OCI-LY1 (cell line): ENCODE results near the gene HAAO.

Experiments
- H2AFZ ChIP-seq: fragments of 200-600 bp; sonication (generic), shearing (Covaris generic); 2 replicates; pipeline ENCODE4 v1.6.0; 2014; ENCODE audit warnings: antibody characterized with exemption, mild to moderate bottlenecking, low read length
- H3F3A ChIP-seq: fragments of 200-600 bp; sonication (generic), shearing (Covaris generic); 2 replicates; pipeline ENCODE4 v1.6.0; 2014; ENCODE audit warnings: mild to moderate bottlenecking, antibody characterized with exemption, low read length, moderate library complexity; ENCODE audit not compliant: insufficient read depth
- H3K27ac ChIP-seq: fragments of 200-600 bp; sonication (generic); 2 replicates; pipeline ENCODE4 v1.5.1; 2014; ENCODE audit warnings: low read length, mixed run types, mild to moderate bottlenecking, low read depth; ENCODE audit not compliant: poor library complexity, severe bottlenecking
- H3K27me3 ChIP-seq: fragments of 200-600 bp; sonication (generic); 2 replicates; pipeline ENCODE4 v1.6.0; 2014; ENCODE audit warnings: antibody characterized with exemption, mild to moderate bottlenecking, low read length, moderate library complexity; ENCODE audit not compliant: insufficient read depth
- H3K36me3 ChIP-seq: fragments of 200-600 bp; sonication (generic); 2 replicates; pipeline ENCODE4 v1.6.1; 2014; ENCODE audit warnings: mild to moderate bottlenecking, antibody characterized with exemption, low read length, moderate library complexity, mixed read lengths; ENCODE audit not compliant: insufficient read depth
- H3K4me1 ChIP-seq: fragments of 200-600 bp; sonication (generic); 2 replicates; pipeline ENCODE4 v1.5.1; 2014; ENCODE audit warnings: mild to moderate bottlenecking, low read length, moderate library complexity; ENCODE audit not compliant: insufficient read depth, severe bottlenecking
- H3K4me2 ChIP-seq: fragments of 200-600 bp; sonication (generic), shearing (Covaris generic); 2 replicates; pipeline ENCODE4 v1.6.1; 2014; ENCODE audit warnings: low read length
- H3K4me3 ChIP-seq: fragments of 200-600 bp; sonication (generic); 2 replicates; pipeline ENCODE4 v1.5.1; 2014; ENCODE audit warnings: low read length, low read depth, mild to moderate bottlenecking, mixed read lengths; ENCODE audit not compliant: poor library complexity, severe bottlenecking
- H3K79me2 ChIP-seq: fragments of 200-600 bp; shearing (Covaris generic); 2 replicates; pipeline ENCODE4 v1.6.1; 2016; ENCODE audit warnings: mixed run types, low read length, mixed read lengths; ENCODE audit not compliant: insufficient read depth
- H3K9ac ChIP-seq: fragments of 200-600 bp; sonication (generic), shearing (Covaris generic); 2 replicates; pipeline ENCODE4 v1.6.1; 2014; ENCODE audit warnings: mild to moderate bottlenecking, low read length, mixed read lengths
- H3K9me2 ChIP-seq: fragments of 200-600 bp; sonication (generic), shearing (Covaris generic); 2 replicates; pipeline ENCODE4 v1.6.1; 2014; ENCODE audit warnings: low read depth, mild to moderate bottlenecking, low read length, mixed read lengths
- H3K9me3 ChIP-seq: fragments of 200-600 bp; shearing (Covaris generic); 2 replicates; pipeline ENCODE4 v1.6.1; 2014; ENCODE audit warnings: low read length, mixed read lengths
- H4K20me1 ChIP-seq: fragments of 200-600 bp; sonication (generic), shearing (Covaris generic); 2 replicates; pipeline ENCODE4 v1.6.0; 2016; ENCODE audit warnings: mild to moderate bottlenecking, low read length; ENCODE audit not compliant: insufficient read depth
- CTCF ChIP-seq: fragments of 200-600 bp; sonication (generic), shearing (Covaris generic); IDR thresholded peaks from 2 replicates; pipeline ENCODE4 v1.5.1; 2017; ENCODE audit warnings: mild to moderate bottlenecking, antibody characterized with exemption, low read length, moderate library complexity, mixed read lengths
- EZH2 ChIP-seq: fragments of 200-600 bp; sonication (generic), shearing (Covaris generic); IDR thresholded peaks from 2 replicates; pipeline ENCODE4 v1.8.0; 2017; ENCODE audit warnings: borderline replicate concordance, mixed run types, mild to moderate bottlenecking, antibody characterized with exemption, low read length, moderate library complexity, mixed read lengths

Gene HAAO

GRCh38 chr2:42769583-42770287, 22.6 kb downstream of the HAAO start:
- H3K4me2 ChIP-seq = no peak overlapping the region
- no peaks in the 10 kb centered on the region for H3K36me3 ChIP-seq
- no peaks in the 10 kb centered on the region for H3K27me3 ChIP-seq
- no peaks in the 10 kb centered on the region for H3F3A ChIP-seq
- H3K79me2 ChIP-seq = no peaks in the 10 kb centered on the region
- no peak for TF ChIP-seq CTCF
- TF ChIP-seq EZH2 = no peak
- H3K4me3 ChIP-seq = no peak overlapping the region
- H4K20me1 ChIP-seq = no peaks in the 10 kb centered on the region
- no peak overlapping the region for H2AFZ ChIP-seq
- H3K9ac ChIP-seq = no peak overlapping the region
- no peaks in the 10 kb centered on the region for H3K9me2 ChIP-seq
- H3K9me3 ChIP-seq = no peaks in the 10 kb centered on the region
- H3K4me1 ChIP-seq = peaks cover 21% of the 10 kb centered on the region
- H3K27ac ChIP-seq = no peak overlapping the region

GRCh38 chr2:42768706-42769256, 23.6 kb downstream of the HAAO start:
- Histone ChIP-seq H3K4me1 (peaks cover 21% of the 10 kb centered on the region), H3K36me3 (no peaks in the 10 kb centered on the region), H3K27me3 (no peaks in the 10 kb centered on the region), H3K27ac (peak overlapping the region; percentile 65), H3K9me2 (no peaks in the 10 kb centered on the region), H3K9me3 (no peaks in the 10 kb centered on the region), H3F3A (no peaks in the 10 kb centered on the region), H4K20me1 (no peaks in the 10 kb centered on the region), H3K4me2 (no peak overlapping the region), H2AFZ (no peak overlapping the region), H3K9ac (no peak overlapping the region), H3K79me2 (no peaks in the 10 kb centered on the region), H3K4me3 (no peak overlapping the region)
- TF ChIP-seq CTCF = no peak
- no peak for TF ChIP-seq EZH2

GRCh38 chr2:42767899-42768705, 24.3 kb downstream of the HAAO start:
- Histone ChIP-seq H3K9me2 (no peaks in the 10 kb centered on the region), H3K27ac (peak overlapping the region; percentile 65), H2AFZ (no peak overlapping the region), H3K36me3 (no peaks in the 10 kb centered on the region), H3K9ac (no peak overlapping the region), H3K4me1 (peaks cover 21% of the 10 kb centered on the region), H3K79me2 (no peaks in the 10 kb centered on the region), H3K9me3 (no peaks in the 10 kb centered on the region), H3F3A (no peaks in the 10 kb centered on the region), H4K20me1 (no peaks in the 10 kb centered on the region), H3K4me2 (no peak overlapping the region), H3K27me3 (no peaks in the 10 kb centered on the region), H3K4me3 (no peak overlapping the region)
- TF ChIP-seq EZH2 (no peak), CTCF (no peak)
